Tibial nerve (tissue), 4 donors: Measurements from ENCODE around the gene PTPRM. TPM values are rescaled to one million over a fixed set of nuclear protein-coding genes. Genes with fewer than 3 reads are reported as not detected.

Source experiments
- DNase-seq, 2 donors: peaks; one replicate each; pipeline ENCODE4 v3.0.0-alpha.2; 2019; ENCODE audit warnings: low spot score in 2 of 2
- H3K27ac ChIP-seq, 4 donors: fragments of 200-600 bp; sonication (generic) in 3 of 4; one replicate each; pipeline ENCODE4 v1.5.1; 2017 to 2019; ENCODE audit warnings: mild to moderate bottlenecking in 1 of 4
- H3K27me3 ChIP-seq, 2 donors: fragments of 200-600 bp; sonication (generic) in 1 of 2; one replicate each; pipeline versions ENCODE4 v1.5.1 to v1.6.0; 2017 to 2019
- H3K36me3 ChIP-seq, 3 donors: fragments of 200-600 bp; sonication (generic); one replicate each; pipeline ENCODE4 v1.5.1; 2018 to 2019
- H3K4me1 ChIP-seq, 4 donors: fragments of 200-600 bp; sonication (generic) in 3 of 4; one replicate each; pipeline ENCODE4 v1.5.1; 2017 to 2019
- H3K4me3 ChIP-seq, 4 donors: fragments of 200-600 bp; sonication (generic) in 3 of 4; one replicate each; pipeline ENCODE4 v1.5.1; 2017 to 2019; ENCODE audit warnings: mild to moderate bottlenecking in 1 of 4, moderate library complexity in 1 of 4
- H3K9me3 ChIP-seq, 4 donors: fragments of 200-600 bp; sonication (generic) in 3 of 4; one replicate each; pipeline ENCODE4 v1.5.1; 2017 to 2019
- CTCF ChIP-seq, 5 experiments: fragments of 200-600 bp in 3 of 5; fragments of 450-650 bp in 2 of 5; sonication (generic) in 3 of 5; IDR thresholded peaks; one replicate each; pipeline ENCODE4 v1.5.1; 2016 to 2019; ENCODE audit warnings: antibody characterized with exemption in 5 of 5, mild to moderate bottlenecking in 3 of 5, moderate library complexity in 2 of 5
- EP300 ChIP-seq, 2 donors: sonication (generic); formaldehyde crosslinking; IDR thresholded peaks; one replicate each; pipeline ENCODE4 v1.6.1; 2017; ENCODE audit warnings: antibody characterized with exemption in 2 of 2, mild to moderate bottlenecking in 1 of 2
- POLR2A ChIP-seq, 2 donors: fragments of 450-650 bp; IDR thresholded peaks; one replicate each; pipeline ENCODE4 v1.6.1; 2017; ENCODE audit warnings: antibody characterized with exemption in 2 of 2, mild to moderate bottlenecking in 2 of 2, moderate library complexity in 2 of 2
- WGBS, 2 donors: methylation state at CpG; one replicate each; pipeline ENCODE4 v1.1.5; 2018; 5-methylcytosine and 5-hydroxymethylcytosine counted together
- total RNA-seq, 4 donors: library from RNA; depleted of rRNA; stranded (reverse); fragments of >200 nt; gene quantifications; one replicate each; pipeline ENCODE4 v1.1.0, GENCODE V29; 2016

The PTPRM gene
- total RNA-seq, 4 donors from 2014 or later, result 62.2 to 92.4 (median 80.7) TPM

GRCh38 chr18:7558769-7559168 lies 8.3 kb upstream of the PTPRM start:
- no peak for TF ChIP-seq EP300 (IDR thresholded peaks at IDR 0.05)
- TF ChIP-seq POLR2A (IDR thresholded peaks at IDR 0.05), result no peak
- no peak for TF ChIP-seq CTCF (IDR thresholded peaks at IDR 0.05)
- Histone ChIP-seq H3K4me3 (no peak overlapping the region), H3K27me3 (no peaks in the 10 kb centered on the region), H3K9me3 (peaks cover 0 to 6% (median 0%) of the 10 kb centered on the region in 4 donors), H3K36me3 (no peaks in the 10 kb centered on the region), H3K4me1 (no peaks in the 10 kb centered on the region), H3K27ac (no peak overlapping the region)
- 88 to 91% methylated on average over 2 of the region's 2 CpGs for WGBS, 2 donors
- no peak for DNase-seq

DNA sequence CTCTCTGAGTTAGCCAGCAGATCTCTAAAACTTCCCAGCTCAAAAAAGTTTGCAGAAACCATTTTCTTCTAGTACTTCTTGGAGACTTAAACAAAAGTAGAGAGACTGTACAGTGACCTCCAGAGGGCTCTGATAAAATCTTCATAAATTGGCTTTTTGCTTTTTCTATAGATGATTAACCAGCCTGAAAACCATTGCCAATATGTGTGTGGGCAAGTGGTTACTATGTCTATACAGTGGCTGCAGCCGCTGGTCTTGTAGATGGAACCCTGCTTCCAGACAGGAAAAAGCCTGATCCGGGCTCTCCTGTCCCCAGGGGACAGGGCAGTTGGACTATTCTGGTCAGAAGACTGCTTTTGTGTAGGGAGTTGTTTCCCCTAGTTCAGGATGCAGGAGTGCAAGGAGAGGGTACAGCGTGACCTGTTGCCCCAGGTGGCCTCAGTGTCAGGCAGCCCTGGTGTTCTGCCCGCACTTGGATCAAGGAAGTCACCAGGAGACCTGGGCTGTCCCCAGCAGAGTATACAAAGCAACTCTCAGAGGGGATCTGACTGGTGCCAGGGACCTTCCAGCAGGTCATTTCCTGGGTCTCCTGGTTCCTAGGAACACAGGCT lies 7.3 kb upstream of the PTPRM start:
- Histone ChIP-seq H3K36me3 (no peaks in the 10 kb centered on the region), H3K27me3 (no peaks in the 10 kb centered on the region), H3K4me3 (no peak overlapping the region), H3K4me1 (no peaks in the 10 kb centered on the region), H3K9me3 (no peaks in the 10 kb centered on the region), H3K27ac (no peak overlapping the region)
- 66 to 74% methylated on average over 4 of the region's 4 CpGs for WGBS, 2 donors
- no peak for TF ChIP-seq POLR2A (IDR thresholded peaks at IDR 0.05)
- no peak for TF ChIP-seq CTCF (IDR thresholded peaks at IDR 0.05)
- TF ChIP-seq EP300 (IDR thresholded peaks at IDR 0.05), result no peak
- DNase-seq, result no peak

GRCh38 chr18:7561909-7562460 lies 5.1 kb upstream of the PTPRM start:
- no peak overlapping the region for H3K27ac ChIP-seq
- H3K27me3 ChIP-seq, result no peaks in the 10 kb centered on the region
- TF ChIP-seq EP300 (IDR thresholded peaks at IDR 0.05) (no peak), CTCF (IDR thresholded peaks at IDR 0.05) (no peak), POLR2A (IDR thresholded peaks at IDR 0.05) (no peak)
- WGBS, 2 donors, result 59 to 79% methylated on average over 7 of the region's 7 CpGs
- H3K4me1 ChIP-seq, result peaks cover 0 to 8% (median 1%) of the 10 kb centered on the region in 4 donors
- DNase-seq, result no peak
- H3K9me3 ChIP-seq, result no peaks in the 10 kb centered on the region
- no peak overlapping the region for H3K4me3 ChIP-seq
- H3K36me3 ChIP-seq, result no peaks in the 10 kb centered on the region

DNA sequence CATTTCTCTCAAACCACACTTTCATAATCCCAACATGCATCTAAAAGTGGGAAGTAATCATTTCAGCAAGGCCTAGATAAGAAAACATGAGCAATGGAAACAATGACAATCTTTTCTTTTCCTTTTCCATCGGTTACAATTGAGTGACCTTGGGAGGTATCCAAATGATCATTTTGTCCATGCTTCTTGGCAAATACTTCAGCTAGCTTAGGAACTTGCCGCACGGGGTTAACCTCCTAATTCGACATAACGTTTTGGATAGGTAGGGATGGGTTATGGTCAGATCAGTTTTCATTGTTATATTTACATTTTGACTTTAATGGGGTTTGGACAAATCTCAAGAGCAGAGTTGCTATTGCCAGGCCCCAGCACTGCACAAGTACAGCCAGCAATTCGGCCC lies 4.6 kb upstream of the PTPRM start:
- Histone ChIP-seq H3K27me3 (no peaks in the 10 kb centered on the region), H3K27ac (no peak overlapping the region)
- TF ChIP-seq EP300 (IDR thresholded peaks at IDR 0.05) (no peak), POLR2A (IDR thresholded peaks at IDR 0.05) (no peak), CTCF (IDR thresholded peaks at IDR 0.05) (no peak)

DNA sequence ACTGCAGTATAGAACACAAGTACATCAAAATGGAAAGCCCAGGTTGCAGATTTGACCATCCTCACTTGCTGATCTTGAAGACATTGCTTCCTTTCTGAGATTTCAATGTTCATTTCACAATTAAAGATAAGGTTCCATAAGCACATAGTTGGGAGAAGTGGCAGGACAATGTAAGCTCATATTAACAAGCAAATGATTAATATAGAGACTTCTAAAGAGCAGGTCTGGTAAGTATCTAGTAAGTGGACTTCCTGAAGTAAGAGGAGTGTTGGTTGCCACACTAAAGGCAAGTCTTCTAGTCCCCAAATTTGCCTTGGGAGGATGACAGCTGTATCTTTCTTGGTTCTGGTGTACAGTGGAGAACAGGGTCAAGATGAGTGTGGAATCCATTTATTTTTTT lies 1.4 kb upstream of the PTPRM start:
- H3K4me3 ChIP-seq, result peak overlapping the region in 1 of 4 donors; percentile 88
- no peaks in the 10 kb centered on the region for H3K9me3 ChIP-seq
- peak overlapping the region in 3 of 4 donors; percentile 94 to 98 (median 94) for H3K27ac ChIP-seq
- no peak for DNase-seq
- no peaks in the 10 kb centered on the region for H3K36me3 ChIP-seq
- H3K27me3 ChIP-seq, result no peaks in the 10 kb centered on the region
- peaks cover 0 to 22% (median 9%) of the 10 kb centered on the region in 4 donors for H3K4me1 ChIP-seq
- no peak for TF ChIP-seq POLR2A (IDR thresholded peaks at IDR 0.05)
- no peak for TF ChIP-seq CTCF (IDR thresholded peaks at IDR 0.05)
- no peak for TF ChIP-seq EP300 (IDR thresholded peaks at IDR 0.05)

More for the DNA sequence above, 4.6 kb upstream of the PTPRM start:
- Histone ChIP-seq H3K4me3 (no peak overlapping the region), H3K4me1 (peaks cover 0 to 8% (median 1%) of the 10 kb centered on the region in 4 donors), H3K36me3 (no peaks in the 10 kb centered on the region), H3K9me3 (no peaks in the 10 kb centered on the region)
- 69 to 80% methylated on average over 6 of the region's 6 CpGs for WGBS, 2 donors
- no peak for DNase-seq
